PC-3 (cell line): ENCODE data around the gene GRIN3A. TPM values are rescaled to one million over a fixed set of nuclear protein-coding genes. Genes with fewer than 3 reads are reported as not detected.

Source experiments
- ATAC-seq: fragments of 200-7000 bp; cut with Tn5 transposase; 2 replicates; pipeline ENCODE4 v1.9.1; 2020; ENCODE audit warnings: mild to moderate bottlenecking, moderate library complexity
- BruUV-seq: library from RNA; stranded (reverse); fragments of 400-500 nt; replicated peaks from 2 replicates; lab custom pipeline; 2021; lab: Mats Ljungman, UMichigan
- CTCF ChIA-PET: fragments of 300-600 bp; sonication (Branson Sonifier 250); formaldehyde crosslinking; loops from one replicate; lab custom pipeline; 2022; ENCODE audit warnings: antibody characterized with exemption; lab: Charles Lee
- POLR2A ChIA-PET: fragments of 300-600 bp; sonication (Branson Sonifier 250); formaldehyde crosslinking; loops from one replicate; lab custom pipeline; 2022; ENCODE audit warnings: antibody characterized with exemption; ENCODE audit not compliant: unreplicated experiment; lab: Charles Lee
- DNase-seq: peaks from one replicate; pipeline ENCODE4 v3.0.0-alpha.2; 2015
- H2AFZ ChIP-seq: fragments of 300-600 bp; sonication (generic); 2 replicates; pipeline ENCODE4 v1.6.0; 2016; ENCODE audit warnings: antibody characterized with exemption, low read length
- H3F3A ChIP-seq: fragments of 300-600 bp; sonication (generic); one replicate; pipeline ENCODE4 v1.6.0; 2017; ENCODE audit warnings: antibody characterized with exemption, low read length, control low read depth, mild to moderate bottlenecking; ENCODE audit not compliant: unreplicated experiment
- H3K27ac ChIP-seq: fragments of 300-600 bp; sonication (generic); 2 replicates; pipeline ENCODE4 v1.5.1; 2016; ENCODE audit warnings: mild to moderate bottlenecking, low read length
- H3K27me3 ChIP-seq: fragments of 300-600 bp; sonication (generic); 2 replicates; pipeline ENCODE4 v1.6.1; 2016; ENCODE audit warnings: low read length, mixed read lengths
- H3K36me3 ChIP-seq: fragments of 300-600 bp; sonication (generic); 2 replicates; pipeline ENCODE4 v1.6.1; 2016; ENCODE audit warnings: low read depth, mixed run types, low read length, mixed read lengths
- H3K4me1 ChIP-seq: fragments of 300-600 bp; sonication (generic); 2 replicates; pipeline ENCODE4 v1.5.1; 2016; ENCODE audit warnings: low read length; ENCODE audit not compliant: insufficient read depth
- H3K4me2 ChIP-seq: fragments of 300-600 bp; sonication (generic); 2 replicates; pipeline ENCODE4 v1.6.0; 2016; ENCODE audit warnings: low read length
- H3K4me3 ChIP-seq: fragments of 300-600 bp; sonication (generic); 2 replicates; pipeline ENCODE4 v1.5.1; 2016; ENCODE audit warnings: mild to moderate bottlenecking, low read length, mixed read lengths
- H3K79me2 ChIP-seq: fragments of 300-600 bp; sonication (generic); 2 replicates; pipeline ENCODE4 v1.6.1; 2017; ENCODE audit warnings: low read length, mixed read lengths
- H3K9ac ChIP-seq: fragments of 300-600 bp; sonication (generic); 2 replicates; pipeline ENCODE4 v1.6.0; 2016; ENCODE audit warnings: mild to moderate bottlenecking, low read length
- H3K9me2 ChIP-seq: fragments of 300-600 bp; sonication (generic); replicated peaks from 2 replicates; pipeline ENCODE4 v1.6.1; 2016; ENCODE audit warnings: mixed run types, low read length, mixed read lengths
- H3K9me3 ChIP-seq: fragments of 300-600 bp; sonication (generic); 2 replicates; pipeline ENCODE4 v1.6.1; 2016; ENCODE audit warnings: low read length, mixed read lengths
- H4K20me1 ChIP-seq: fragments of 300-600 bp; sonication (generic); 2 replicates; pipeline ENCODE4 v1.6.1; 2016; ENCODE audit warnings: low read length, mixed read lengths
- EZH2 ChIP-seq: fragments of 300-600 bp; sonication (generic); IDR thresholded peaks from one replicate; pipeline ENCODE4 v1.6.1; 2017; ENCODE audit warnings: antibody characterized with exemption, mild to moderate bottlenecking, low read length; ENCODE audit not compliant: unreplicated experiment
- EZH2phosphoT487 ChIP-seq: fragments of 300-600 bp; sonication (generic); IDR thresholded peaks from 2 replicates; pipeline ENCODE4 v1.6.1; 2018; ENCODE audit warnings: mild to moderate bottlenecking, antibody characterized with exemption, low read length, borderline replicate concordance
- intact Hi-C: fragments of 100-400 bp; cut with micrococcal nuclease; formaldehyde crosslinking; loops from 2 replicates; pipeline ENCODE4 v1.9.0; 2023
- total RNA-seq: library from RNA; depleted of rRNA; stranded (reverse); fragments of >200 nt; gene quantifications from 2 replicates; pipeline ENCODE4 v1.2.3, GENCODE V29; 2014
- TF ChIP-seq, protein P1 (sequence below): fragments of 300-600 bp; sonication (generic); conservative IDR thresholded peaks from 2 replicates; pipeline ENCODE4 v1.5.1; 2017; ENCODE audit warnings: antibody characterized with exemption, low read depth, mild to moderate bottlenecking, low read length

The GRIN3A gene
- total RNA-seq, 1 experiment from 2014 or later = not detected

DNA sequence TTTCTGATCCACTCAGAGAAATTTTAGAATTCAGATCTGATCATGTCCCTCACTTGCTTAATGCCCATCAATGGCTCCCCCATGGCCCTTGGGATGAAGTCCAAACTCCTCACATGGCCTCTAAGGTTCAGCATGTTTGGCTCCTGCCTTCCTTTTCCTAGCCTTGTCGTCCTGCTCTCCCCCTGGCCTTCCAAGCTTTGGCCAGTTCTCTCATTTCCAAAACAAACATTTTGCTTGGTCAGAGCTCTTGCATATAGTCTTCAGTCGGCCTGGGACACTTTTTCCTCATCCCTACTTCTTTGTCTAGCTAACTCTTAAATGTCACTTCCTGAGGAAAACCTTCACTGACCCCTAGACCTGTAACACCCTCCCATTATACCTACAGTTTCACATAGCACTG is 106.6 kb downstream of the GRIN3A start:
- TF ChIP-seq EZH2 = no peak
- no peak for TF ChIP-seq EZH2phosphoT487
- TF ChIP-seq, protein P1, sequence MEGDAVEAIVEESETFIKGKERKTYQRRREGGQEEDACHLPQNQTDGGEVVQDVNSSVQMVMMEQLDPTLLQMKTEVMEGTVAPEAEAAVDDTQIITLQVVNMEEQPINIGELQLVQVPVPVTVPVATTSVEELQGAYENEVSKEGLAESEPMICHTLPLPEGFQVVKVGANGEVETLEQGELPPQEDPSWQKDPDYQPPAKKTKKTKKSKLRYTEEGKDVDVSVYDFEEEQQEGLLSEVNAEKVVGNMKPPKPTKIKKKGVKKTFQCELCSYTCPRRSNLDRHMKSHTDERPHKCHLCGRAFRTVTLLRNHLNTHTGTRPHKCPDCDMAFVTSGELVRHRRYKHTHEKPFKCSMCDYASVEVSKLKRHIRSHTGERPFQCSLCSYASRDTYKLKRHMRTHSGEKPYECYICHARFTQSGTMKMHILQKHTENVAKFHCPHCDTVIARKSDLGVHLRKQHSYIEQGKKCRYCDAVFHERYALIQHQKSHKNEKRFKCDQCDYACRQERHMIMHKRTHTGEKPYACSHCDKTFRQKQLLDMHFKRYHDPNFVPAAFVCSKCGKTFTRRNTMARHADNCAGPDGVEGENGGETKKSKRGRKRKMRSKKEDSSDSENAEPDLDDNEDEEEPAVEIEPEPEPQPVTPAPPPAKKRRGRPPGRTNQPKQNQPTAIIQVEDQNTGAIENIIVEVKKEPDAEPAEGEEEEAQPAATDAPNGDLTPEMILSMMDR = no peak
- CTCF ChIA-PET = no interaction called here
- BruUV-seq = no TSS peak

DNA sequence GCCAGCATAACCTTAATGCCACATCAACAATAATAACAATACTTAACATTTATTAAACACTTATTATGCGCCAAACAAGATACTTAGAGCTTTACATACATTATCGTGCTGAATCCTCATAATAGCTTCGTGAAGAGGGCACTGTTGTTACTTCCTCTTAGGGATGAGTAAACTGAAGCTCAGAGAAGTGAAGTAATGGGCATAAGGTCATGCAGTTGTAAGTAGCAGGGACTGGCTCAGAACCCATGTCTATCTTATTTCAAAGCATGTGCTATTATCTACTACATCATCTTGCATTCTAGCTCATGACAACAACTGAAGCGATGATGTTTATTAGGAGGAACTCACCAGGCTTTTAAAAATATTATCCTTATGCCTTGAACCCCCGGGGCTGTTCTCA is 108.8 kb downstream of the GRIN3A start:
- Histone ChIP-seq H3K9me2 (no peaks in the 10 kb centered on the region), H3K4me1 (no peaks in the 10 kb centered on the region), H2AFZ (no peak overlapping the region), H3K9ac (no peak overlapping the region), H3K27ac (no peak overlapping the region), H3K36me3 (no peaks in the 10 kb centered on the region), H3K4me2 (no peak overlapping the region), H3K27me3 (no peaks in the 10 kb centered on the region), H4K20me1 (no peaks in the 10 kb centered on the region), H3K79me2 (no peaks in the 10 kb centered on the region), H3K4me3 (no peak overlapping the region), H3F3A (no peaks in the 10 kb centered on the region), H3K9me3 (no peaks in the 10 kb centered on the region)
- no peak for DNase-seq
- intact Hi-C loops = no loop called here
- BruUV-seq = no TSS peak
- CTCF ChIA-PET = no interaction called here
- POLR2A ChIA-PET = no interaction called here
- ATAC-seq = no peak
- TF ChIP-seq, protein P1 = no peak
- TF ChIP-seq EZH2 = no peak
- no peak for TF ChIP-seq EZH2phosphoT487

More for the DNA sequence above, 106.6 kb downstream of the GRIN3A start:
- H3K79me2 ChIP-seq = no peaks in the 10 kb centered on the region
- H2AFZ ChIP-seq = no peak overlapping the region
- no peaks in the 10 kb centered on the region for H3K27me3 ChIP-seq
- H3K27ac ChIP-seq = no peak overlapping the region
- no peaks in the 10 kb centered on the region for H3F3A ChIP-seq
- no peak overlapping the region for H3K4me2 ChIP-seq
- ATAC-seq (no peak), DNase-seq (no peak)
- H3K9me2 ChIP-seq = no peaks in the 10 kb centered on the region
- H3K9me3 ChIP-seq = no peaks in the 10 kb centered on the region
- H3K4me3 ChIP-seq = no peak overlapping the region
- intact Hi-C loops = no loop called here
- H3K4me1 ChIP-seq = no peaks in the 10 kb centered on the region
- no peaks in the 10 kb centered on the region for H3K36me3 ChIP-seq
- H4K20me1 ChIP-seq = no peaks in the 10 kb centered on the region
- no peak overlapping the region for H3K9ac ChIP-seq
- POLR2A ChIA-PET = no interaction called here

DNA sequence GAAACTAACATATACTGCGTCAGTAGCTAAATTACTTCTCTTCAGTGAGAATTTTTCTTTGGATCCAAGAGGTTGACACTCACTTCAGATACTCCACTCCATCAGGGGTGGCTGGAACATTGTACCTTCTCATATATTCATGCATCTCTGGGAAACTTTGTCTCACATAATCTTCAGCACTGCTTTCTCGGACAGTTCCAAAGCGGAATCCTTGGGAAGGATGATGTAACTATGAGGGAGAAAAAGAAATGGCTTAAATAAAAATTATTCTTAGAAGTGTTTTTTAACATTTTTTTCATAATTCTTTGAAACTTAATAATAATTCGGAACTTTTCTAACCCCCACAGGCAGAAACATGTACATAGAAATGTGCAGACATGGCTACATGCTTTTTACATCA is 110.3 kb downstream of the GRIN3A start:
- no peak overlapping the region for H3K4me3 ChIP-seq
- H3K4me1 ChIP-seq = no peaks in the 10 kb centered on the region
- CTCF ChIA-PET = no interaction called here
- no peaks in the 10 kb centered on the region for H3K36me3 ChIP-seq
- no peak overlapping the region for H3K4me2 ChIP-seq
- DNase-seq (peak; percentile 9), ATAC-seq (no peak)
- H3K79me2 ChIP-seq = no peaks in the 10 kb centered on the region
- H3K27ac ChIP-seq = no peak overlapping the region
- no peaks in the 10 kb centered on the region for H3K27me3 ChIP-seq
- TF ChIP-seq EZH2phosphoT487 = no peak
- no peak for TF ChIP-seq EZH2
- TF ChIP-seq, protein P1 = no peak
- H4K20me1 ChIP-seq = no peaks in the 10 kb centered on the region
- H3F3A ChIP-seq = no peaks in the 10 kb centered on the region
- POLR2A ChIA-PET = no interaction called here
- H2AFZ ChIP-seq = no peak overlapping the region
- no TSS peak for BruUV-seq
- intact Hi-C loops = no loop called here
- no peaks in the 10 kb centered on the region for H3K9me3 ChIP-seq
- H3K9me2 ChIP-seq = no peaks in the 10 kb centered on the region
- H3K9ac ChIP-seq = no peak overlapping the region
